ENCODE results near the gene GSTP1. TPM values are rescaled to one million over a fixed set of nuclear protein-coding genes. Genes with fewer than 3 reads are reported as not detected.

The GSTP1 gene
- total and polyA plus RNA-seq, 9 of the 15 experiments (the other 6 are each of a cell fraction or from before 2014, with no cell fraction given), result 592 to 2,150 (median 1,204) TPM

DNA sequence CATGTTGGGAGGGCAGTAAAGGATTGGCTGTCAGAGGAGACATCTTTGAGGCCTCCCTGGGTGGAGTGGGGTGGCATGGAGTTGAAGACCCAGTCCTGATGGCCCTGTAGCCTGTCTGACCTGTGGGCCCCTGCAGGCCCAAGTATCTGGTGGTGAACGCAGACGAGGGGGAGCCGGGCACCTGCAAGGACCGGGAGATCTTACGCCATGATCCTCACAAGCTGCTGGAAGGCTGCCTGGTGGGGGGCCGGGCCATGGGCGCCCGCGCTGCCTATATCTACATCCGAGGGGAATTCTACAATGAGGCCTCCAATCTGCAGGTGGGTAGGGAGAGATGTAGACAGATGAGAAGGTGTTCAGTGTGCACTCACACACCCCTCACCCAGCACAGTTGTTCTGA is 25.7 kb downstream of the GSTP1 start:
- POLR2A ChIA-PET, result interaction anchor here (1.7 kb wide), 1 partner anchor 25 kb away, joined by 6 read pairs; the partner anchor contains the start of gene GSTP1
- no peak for FAIRE-seq

DNA sequence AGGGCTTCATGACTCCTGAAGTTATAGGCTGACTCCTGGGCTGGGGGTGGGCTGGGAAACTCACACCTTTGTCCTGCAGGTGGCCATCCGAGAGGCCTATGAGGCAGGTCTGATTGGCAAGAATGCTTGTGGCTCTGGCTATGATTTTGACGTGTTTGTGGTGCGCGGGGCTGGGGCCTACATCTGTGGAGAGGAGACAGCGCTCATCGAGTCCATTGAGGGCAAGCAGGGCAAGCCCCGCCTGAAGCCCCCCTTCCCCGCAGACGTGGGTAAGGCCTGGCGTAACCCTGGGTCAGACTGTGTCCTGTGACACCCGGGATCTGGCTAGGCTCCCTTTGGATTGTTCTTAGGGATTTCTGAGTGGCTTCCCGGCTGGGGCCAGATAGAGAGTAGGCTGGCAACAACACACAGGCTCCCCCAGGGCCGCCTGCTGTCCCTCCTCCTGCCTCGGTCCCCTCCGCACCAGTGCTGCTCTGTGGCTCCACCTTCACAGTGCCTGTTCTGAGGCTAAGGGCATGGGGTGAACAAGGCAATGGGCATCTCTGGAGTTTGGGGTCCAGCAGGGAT is 26.8 kb downstream of the GSTP1 start:
- Histone ChIP-seq H3K9ac (ENCODE audit: insufficient read depth in 1 of 2, low read depth in 2 of 2, low read length in 2 of 2) (peak overlapping the region in 1 of 2 experiments; percentile 46; a peak in 1 of 4 replicates), H3K36me3 (ENCODE audit: control insufficient read depth, insufficient read depth, low read length) (peaks cover 62% of the 10 kb centered on the region), H3K9me3 (replicated peaks; ENCODE audit: control insufficient read depth, insufficient read depth, low read depth, low read length) (no peaks in the 10 kb centered on the region), H4K20me1 (replicated peaks; ENCODE audit: control insufficient read depth, insufficient read depth, low read length) (no peaks in the 10 kb centered on the region; the same call in 1 of the 2 replicates), H3K4me3 (no peak overlapping the region), H3K27me3 (ENCODE audit: control insufficient read depth in 2 of 2, insufficient read depth in 2 of 2, low read length in 2 of 2) (no peaks in the 10 kb centered on the region), H3K4me2 (ENCODE audit: insufficient read depth, low read length) (no peak overlapping the region), H3K27ac (ENCODE audit: extremely low read depth, low read depth, low read length) (no peak overlapping the region), H3K79me2 (ENCODE audit: control insufficient read depth, insufficient read depth, low read length) (peaks cover 36% of the 10 kb centered on the region), H3K4me1 (replicated peaks in 1 of 2; ENCODE audit: control insufficient read depth in 2 of 2, insufficient read depth in 2 of 2, low read length in 2 of 2) (peaks cover 15 to 85% of the 10 kb centered on the region in 2 experiments), H2AFZ (ENCODE audit: low read depth, low read length) (no peak overlapping the region), H3K9me1 (ENCODE audit: control insufficient read depth, insufficient read depth, low read length) (no peaks in the 10 kb centered on the region)
- WGBS (ENCODE audit: insufficient coverage, low coverage, missing lambda C conversion rate), result 94% methylated on average over 15 of the region's 15 CpGs
- ChIA-PET POLR2A (interaction anchor here (1.7 kb wide), 1 partner anchor 26 kb away, joined by 6 read pairs; the partner anchor contains the start of gene GSTP1), CTCF (ENCODE audit: low intra/inter-chr PET ratio) (no interaction called here)
- intact Hi-C loops (cut with micrococcal nuclease), result no loop called here
- FAIRE-seq (no peak), ATAC-seq (no peak), DNase-seq (ENCODE audit: extremely low read depth in 1 of 4, low spot score in 3 of 4) (no peak)
- in situ Hi-C loops (cut with MboI), result no loop called here
- BruUV-seq (replicated peaks), result no TSS peak
- TF ChIP-seq RBFOX2 (IDR thresholded peaks at IDR 0.05; ENCODE audit: low read depth, low read length) (peak; percentile 28; the same call in 1 of the 2 replicates), PPARD (CRISPR knock-in tag; IDR thresholded peaks at IDR 0.05) (no peak), C11orf30 (IDR thresholded peaks at IDR 0.05; ENCODE audit: low read depth) (no peak), PHF21A (IDR thresholded peaks at IDR 0.05; ENCODE audit: borderline replicate concordance, low read depth) (no peak)

More for the DNA sequence above, 25.7 kb downstream of the GSTP1 start:
- CTCF ChIA-PET (ENCODE audit: low intra/inter-chr PET ratio), result no interaction called here
- no peaks in the 10 kb centered on the region; the same call in 1 of the 2 replicates for H4K20me1 ChIP-seq (replicated peaks; ENCODE audit: control insufficient read depth, insufficient read depth, low read length)
- WGBS (ENCODE audit: insufficient coverage, low coverage, missing lambda C conversion rate), result 95% methylated on average over 8 of the region's 10 CpGs
- TF ChIP-seq POLR2G (IDR thresholded peaks at IDR 0.05; ENCODE audit: low read depth, low read length) (peak; percentile 38; the same call in 1 of the 2 replicates), RBFOX2 (IDR thresholded peaks at IDR 0.05; ENCODE audit: low read depth, low read length) (peak; percentile 47; the same call in 1 of the 2 replicates), BACH1 (tag; IDR thresholded peaks at IDR 0.05) (no peak), OTX1 (CRISPR knock-in tag; IDR thresholded peaks at IDR 0.05) (no peak)
- peak overlapping the region in 1 of 2 experiments; percentile 55; a peak in 1 of 4 replicates for H3K9ac ChIP-seq (ENCODE audit: insufficient read depth in 1 of 2, low read depth in 2 of 2, low read length in 2 of 2)
- H3K9me3 ChIP-seq (replicated peaks; ENCODE audit: control insufficient read depth, insufficient read depth, low read depth, low read length), result no peaks in the 10 kb centered on the region
- no peak overlapping the region; the same call in 2 of the 3 replicates for H3K27ac ChIP-seq (ENCODE audit: extremely low read depth, low read depth, low read length)
- H3K79me2 ChIP-seq (ENCODE audit: control insufficient read depth, insufficient read depth, low read length), result peaks cover 36% of the 10 kb centered on the region
- DNase-seq (ENCODE audit: extremely low read depth in 1 of 4, low spot score in 3 of 4), result no peak
- H2AFZ ChIP-seq (ENCODE audit: low read depth, low read length), result no peak overlapping the region
- no peak overlapping the region for H3K4me3 ChIP-seq
- no peaks in the 10 kb centered on the region for H3K9me1 ChIP-seq (ENCODE audit: control insufficient read depth, insufficient read depth, low read length)
- no peak for ATAC-seq
- peaks cover 26 to 85% of the 10 kb centered on the region in 2 experiments for H3K4me1 ChIP-seq (replicated peaks in 1 of 2; ENCODE audit: control insufficient read depth in 2 of 2, insufficient read depth in 2 of 2, low read length in 2 of 2)
- H3K36me3 ChIP-seq (ENCODE audit: control insufficient read depth, insufficient read depth, low read length), result peaks cover 62% of the 10 kb centered on the region
- H3K4me2 ChIP-seq (ENCODE audit: insufficient read depth, low read length), result no peak overlapping the region
- no peaks in the 10 kb centered on the region for H3K27me3 ChIP-seq (ENCODE audit: control insufficient read depth in 2 of 2, insufficient read depth in 2 of 2, low read length in 2 of 2)
- in situ Hi-C loops (cut with MboI) (no loop called here), intact Hi-C loops (cut with micrococcal nuclease) (loop anchor here (5.0 kb wide), 1 partner anchor 37 kb away; no protein-coding TSS in a partner anchor)
- BruUV-seq (replicated peaks), result no TSS peak
